Gastroesophageal sphincter (tissue), 4 donors: ENCODE data around the gene ABCA6. TPM values are rescaled to one million over a fixed set of nuclear protein-coding genes. Genes with fewer than 3 reads are reported as not detected.

Experiments used
- ATAC-seq: fragments of 150-250 bp; one replicate; pipeline ENCODE4 v1.9.1; 2016; ENCODE audit warnings: mild to moderate bottlenecking, moderate library complexity
- H3K27ac ChIP-seq, 4 donors: fragments of 200-600 bp; sonication (generic) in 3 of 4; 1 replicate in 3 of 4; 2 replicates in 1 of 4; pipeline ENCODE4 v1.5.1; 2016 to 2019
- H3K27me3 ChIP-seq: fragments of 200-600 bp; sonication (generic); one replicate; pipeline ENCODE4 v1.5.1; 2019
- H3K36me3 ChIP-seq, 2 donors: fragments of 200-600 bp; sonication (generic); one replicate each; pipeline ENCODE4 v1.5.1; 2019; ENCODE audit warnings: control low read depth in 1 of 2
- H3K4me1 ChIP-seq, 3 donors: fragments of 200-600 bp; sonication (generic); 1 replicate in 2 of 3; 2 replicates in 1 of 3; pipeline ENCODE4 v1.5.1; 2016 to 2019; ENCODE audit warnings: control low read depth in 2 of 3
- H3K4me3 ChIP-seq, 2 donors: fragments of 200-600 bp; sonication (generic); one replicate each; pipeline ENCODE4 v1.5.1; 2019; ENCODE audit warnings: mild to moderate bottlenecking in 1 of 2, moderate library complexity in 1 of 2
- H3K9me3 ChIP-seq, 3 donors: fragments of 200-600 bp; sonication (generic); one replicate each; pipeline ENCODE4 v1.5.1; 2017 to 2019; ENCODE audit warnings: control low read depth in 2 of 3
- CTCF ChIP-seq, 4 experiments: fragments of 200-600 bp in 2 of 4; fragments of 450-650 bp in 2 of 4; sonication (generic) in 1 of 4; IDR thresholded peaks; one replicate each; pipeline ENCODE4 v1.5.1; 2017 to 2019; ENCODE audit warnings: antibody characterized with exemption in 4 of 4, mild to moderate bottlenecking in 2 of 4, moderate library complexity in 2 of 4
- EP300 ChIP-seq: sonication (generic); formaldehyde crosslinking; IDR thresholded peaks from one replicate; pipeline ENCODE4 v1.6.1; 2017; ENCODE audit warnings: antibody characterized with exemption, mild to moderate bottlenecking
- POLR2A ChIP-seq, 2 donors: fragments of 450-650 bp; IDR thresholded peaks; one replicate each; pipeline ENCODE4 v1.6.1; 2017; ENCODE audit warnings: antibody characterized with exemption in 2 of 2, mild to moderate bottlenecking in 2 of 2, moderate library complexity in 1 of 2
- POLR2AphosphoS5 ChIP-seq: sonication (generic); formaldehyde crosslinking; IDR thresholded peaks from one replicate; pipeline ENCODE4 v1.6.1; 2017; ENCODE audit warnings: antibody characterized with exemption
- WGBS, 2 donors: methylation state at CpG; one replicate each; pipeline ENCODE4 v1.1.5; 2018; ENCODE audit warnings: low coverage in 1 of 2; 5-methylcytosine and 5-hydroxymethylcytosine counted together
- total RNA-seq, 4 donors: library from RNA; depleted of rRNA; stranded (reverse); fragments of >200 nt; gene quantifications; one replicate each; pipeline ENCODE4 v1.1.0, GENCODE V29; 2016

ABCA6 gene
- total RNA-seq, 4 donors from 2014 or later = 35.8 to 133 (median 71.1) TPM

DNA sequence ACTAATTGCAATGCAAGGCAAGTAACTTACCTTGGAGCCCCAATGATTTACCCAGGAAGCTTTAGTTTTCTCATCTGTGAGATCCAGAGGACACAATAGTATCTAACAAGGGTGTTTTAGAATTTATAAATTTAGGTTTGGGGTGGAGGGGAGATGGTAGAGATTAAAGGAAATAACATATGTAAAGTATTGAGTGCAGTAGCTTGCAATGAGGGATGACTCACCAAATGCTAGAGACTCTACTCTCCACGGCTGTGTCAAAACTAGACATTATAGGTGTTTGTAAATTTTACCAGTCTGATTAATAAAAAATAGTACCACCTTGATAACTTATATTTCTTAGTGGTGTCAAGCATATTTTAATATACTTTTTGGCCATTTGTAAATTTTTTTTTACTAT lies 77.2 kb downstream of the ABCA6 start:
- no peak for ATAC-seq
- 67 to 74% methylated on average over 1 of the region's 1 CpG for WGBS, 2 donors
- no peaks in the 10 kb centered on the region for H3K27me3 ChIP-seq
- H3K27ac ChIP-seq = no peak overlapping the region
- no peak overlapping the region for H3K4me3 ChIP-seq
- TF ChIP-seq POLR2A (IDR thresholded peaks at IDR 0.05) = no peak
- no peak for TF ChIP-seq POLR2AphosphoS5
- no peak for TF ChIP-seq CTCF (IDR thresholded peaks at IDR 0.05)
- TF ChIP-seq EP300 = no peak
- peaks cover 0 to 13% (median 0%) of the 10 kb centered on the region in 3 donors for H3K4me1 ChIP-seq
- no peaks in the 10 kb centered on the region for H3K36me3 ChIP-seq
- no peaks in the 10 kb centered on the region for H3K9me3 ChIP-seq

DNA sequence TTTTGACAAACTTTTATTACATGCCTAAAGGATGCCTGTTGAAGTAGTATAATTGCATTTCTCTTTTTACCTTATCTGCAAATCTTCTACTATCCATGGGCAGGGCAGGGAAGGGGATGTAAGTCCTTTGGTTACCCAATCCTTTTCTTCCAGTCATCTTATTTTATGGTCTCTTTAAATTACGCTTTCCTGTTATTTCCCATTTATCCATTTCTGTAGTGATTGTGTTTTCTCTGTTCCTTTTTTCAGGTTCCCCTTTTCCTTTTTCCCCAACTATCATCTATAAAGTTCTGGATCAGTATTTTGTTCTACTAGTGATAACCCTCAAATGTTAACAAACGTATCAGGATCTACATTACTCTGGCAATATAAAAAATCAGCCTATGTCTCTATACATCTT lies 77.7 kb downstream of the ABCA6 start:
- WGBS, 2 donors = 63 to 77% methylated on average over 2 of the region's 2 CpGs
- H3K9me3 ChIP-seq = no peaks in the 10 kb centered on the region
- H3K27me3 ChIP-seq = no peaks in the 10 kb centered on the region
- no peaks in the 10 kb centered on the region for H3K36me3 ChIP-seq
- no peak overlapping the region for H3K27ac ChIP-seq
- H3K4me1 ChIP-seq = peaks cover 0 to 13% (median 0%) of the 10 kb centered on the region in 3 donors
- ATAC-seq = no peak
- TF ChIP-seq CTCF (IDR thresholded peaks at IDR 0.05) (no peak), POLR2A (IDR thresholded peaks at IDR 0.05) (no peak), POLR2AphosphoS5 (no peak), EP300 (no peak)
- H3K4me3 ChIP-seq = no peak overlapping the region

DNA sequence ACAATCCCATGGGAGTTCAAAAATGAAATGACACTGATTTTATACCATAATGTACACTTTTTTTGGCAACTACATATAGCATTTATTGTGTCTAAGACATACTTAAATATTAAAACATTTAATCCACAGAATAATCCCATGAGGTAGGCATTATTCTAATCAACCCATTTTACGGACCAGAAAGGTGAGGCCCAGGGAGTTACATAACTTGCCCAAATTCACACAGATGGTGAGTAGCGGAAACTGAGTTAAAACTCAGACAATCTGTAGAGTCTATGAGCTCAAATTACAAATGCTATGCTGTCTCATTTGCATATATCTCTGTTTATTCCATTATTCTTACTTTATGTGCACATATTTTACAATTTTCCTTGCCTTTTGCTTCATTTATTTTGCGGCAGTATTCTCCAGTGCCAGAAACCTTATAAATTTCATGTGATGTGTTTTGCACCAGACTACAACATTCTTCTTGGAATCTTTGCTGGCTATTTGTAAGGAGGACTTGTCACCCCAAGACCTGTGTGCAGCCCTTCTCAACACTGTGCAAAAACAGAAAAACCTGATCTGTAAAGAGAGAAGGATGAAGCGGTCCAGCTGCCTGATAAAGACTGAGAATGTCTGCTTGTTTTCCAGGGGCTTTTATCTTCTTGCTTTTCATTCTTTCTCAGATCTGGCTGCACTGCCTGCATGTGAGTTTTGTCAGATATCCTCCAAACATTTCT lies 78.7 kb downstream of the ABCA6 start:
- 66 to 80% methylated on average over 3 to 4 of the region's 4 CpGs for WGBS, 2 donors
- H3K4me3 ChIP-seq = no peak overlapping the region
- H3K27ac ChIP-seq = no peak overlapping the region
- H3K36me3 ChIP-seq = no peaks in the 10 kb centered on the region
- TF ChIP-seq EP300 (no peak), CTCF (IDR thresholded peaks at IDR 0.05) (no peak), POLR2AphosphoS5 (no peak), POLR2A (IDR thresholded peaks at IDR 0.05) (no peak)
- H3K4me1 ChIP-seq = peaks cover 0 to 13% (median 0%) of the 10 kb centered on the region in 3 donors
- H3K27me3 ChIP-seq = no peaks in the 10 kb centered on the region
- no peak for ATAC-seq
- H3K9me3 ChIP-seq = no peaks in the 10 kb centered on the region

DNA sequence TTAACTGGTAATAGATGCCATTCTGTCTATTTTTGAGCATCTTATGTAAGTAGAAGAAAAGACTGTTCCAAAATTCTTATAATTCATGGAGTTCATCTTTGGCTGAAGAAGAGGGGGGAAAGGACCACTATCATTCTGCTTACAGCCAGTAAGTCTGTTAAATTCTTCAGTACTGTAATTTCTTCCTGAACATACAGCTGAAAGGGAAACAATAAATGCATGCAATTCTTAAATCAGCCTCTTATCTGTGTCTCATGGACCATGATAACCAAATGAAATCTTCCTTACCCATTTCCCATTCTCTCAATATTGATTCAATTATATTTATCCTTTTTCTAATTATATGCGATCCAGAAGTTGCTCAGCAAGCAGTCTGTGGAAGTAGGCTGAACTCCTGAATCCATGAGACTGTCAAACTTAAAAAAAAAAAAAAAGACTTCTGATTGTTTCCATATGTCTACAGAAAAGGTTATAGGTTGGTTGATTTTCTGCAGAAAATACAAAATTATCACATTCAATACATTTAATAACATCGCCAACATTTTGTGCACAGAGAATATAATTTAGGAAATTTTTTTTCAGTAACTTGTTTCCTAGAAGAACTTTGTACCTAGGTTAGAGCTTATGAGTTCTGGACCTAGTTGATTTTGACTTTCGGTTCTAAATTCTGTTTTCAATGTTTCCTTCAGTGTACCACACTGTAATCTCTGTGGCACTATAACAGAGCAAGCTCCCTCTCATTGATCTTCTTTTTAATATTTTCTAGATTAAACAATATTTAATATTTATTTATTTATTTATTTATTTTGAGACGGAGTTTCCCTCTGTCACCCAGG lies 79.8 kb downstream of the ABCA6 start:
- peak overlapping the region in 2 of 4 donors; percentile 1 to 35 for H3K27ac ChIP-seq
- ATAC-seq = no peak

More for the DNA sequence above, 79.8 kb downstream of the ABCA6 start:
- peaks cover 0 to under 1% of the 10 kb centered on the region in 2 donors for H3K36me3 ChIP-seq
- H3K4me3 ChIP-seq = no peak overlapping the region
- TF ChIP-seq POLR2AphosphoS5 (no peak), POLR2A (IDR thresholded peaks at IDR 0.05) (no peak), CTCF (IDR thresholded peaks at IDR 0.05) (no peak)
- 80 to 85% methylated on average over 4 of the region's 4 CpGs for WGBS, 2 donors
- H3K4me1 ChIP-seq = peaks cover 0 to 13% (median 0%) of the 10 kb centered on the region in 3 donors
- no peaks in the 10 kb centered on the region for H3K9me3 ChIP-seq
- H3K27me3 ChIP-seq = no peaks in the 10 kb centered on the region
